Gastroesophageal sphincter (tissue), 3 donors: Measurements from ENCODE around the gene PGM1.

Experiments used
- EP300 ChIP-seq: sonication (generic); formaldehyde crosslinking; IDR thresholded peaks from one replicate; pipeline ENCODE4 v1.6.1; 2017; ENCODE audit warnings: antibody characterized with exemption, mild to moderate bottlenecking
- TF ChIP-seq, protein P1 (sequence below), 4 experiments: fragments of 200-600 bp in 2 of 4; fragments of 450-650 bp in 2 of 4; sonication (generic) in 1 of 4; IDR thresholded peaks; one replicate each; pipeline ENCODE4 v1.5.1; 2017 to 2019; ENCODE audit warnings: antibody characterized with exemption in 4 of 4, mild to moderate bottlenecking in 2 of 4, moderate library complexity in 2 of 4

DNA sequence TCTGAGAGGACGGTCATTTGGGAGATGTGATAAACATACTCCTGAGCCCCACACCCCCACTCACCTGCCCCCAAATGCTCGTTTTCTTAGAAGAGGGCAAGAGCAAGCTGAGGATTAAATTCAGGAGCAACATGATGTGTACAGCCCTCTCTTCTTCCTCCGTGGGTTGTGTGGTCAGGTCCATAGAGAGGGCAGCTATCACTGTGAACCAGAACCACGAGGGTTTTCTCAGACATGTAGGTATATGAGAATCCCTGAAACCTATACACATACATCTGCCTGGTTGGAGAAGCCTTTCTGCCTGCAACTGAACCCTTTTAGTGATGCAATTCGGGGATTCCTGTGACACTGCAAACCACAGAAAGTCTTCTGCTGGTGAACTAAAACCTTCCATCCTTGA lies 38.9 kb downstream of the PGM1 start:
- TF ChIP-seq, protein P1, sequence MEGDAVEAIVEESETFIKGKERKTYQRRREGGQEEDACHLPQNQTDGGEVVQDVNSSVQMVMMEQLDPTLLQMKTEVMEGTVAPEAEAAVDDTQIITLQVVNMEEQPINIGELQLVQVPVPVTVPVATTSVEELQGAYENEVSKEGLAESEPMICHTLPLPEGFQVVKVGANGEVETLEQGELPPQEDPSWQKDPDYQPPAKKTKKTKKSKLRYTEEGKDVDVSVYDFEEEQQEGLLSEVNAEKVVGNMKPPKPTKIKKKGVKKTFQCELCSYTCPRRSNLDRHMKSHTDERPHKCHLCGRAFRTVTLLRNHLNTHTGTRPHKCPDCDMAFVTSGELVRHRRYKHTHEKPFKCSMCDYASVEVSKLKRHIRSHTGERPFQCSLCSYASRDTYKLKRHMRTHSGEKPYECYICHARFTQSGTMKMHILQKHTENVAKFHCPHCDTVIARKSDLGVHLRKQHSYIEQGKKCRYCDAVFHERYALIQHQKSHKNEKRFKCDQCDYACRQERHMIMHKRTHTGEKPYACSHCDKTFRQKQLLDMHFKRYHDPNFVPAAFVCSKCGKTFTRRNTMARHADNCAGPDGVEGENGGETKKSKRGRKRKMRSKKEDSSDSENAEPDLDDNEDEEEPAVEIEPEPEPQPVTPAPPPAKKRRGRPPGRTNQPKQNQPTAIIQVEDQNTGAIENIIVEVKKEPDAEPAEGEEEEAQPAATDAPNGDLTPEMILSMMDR (IDR thresholded peaks at IDR 0.05): no peak
- no peak for TF ChIP-seq EP300
